AG04450 (cell line): ENCODE data around the gene COBLL1. TPM values are rescaled to one million over a fixed set of nuclear protein-coding genes. Genes with fewer than 3 reads are reported as not detected.

ENCODE experiments used
- CTCF ChIA-PET: fragments of 300-600, 350-600 bp; formaldehyde crosslinking; extraction: SDS; loops from one replicate; lab custom pipeline; 2022; ENCODE audit warnings: antibody characterized with exemption, inconsistent platforms; lab: Charles Lee
- POLR2A ChIA-PET: fragments of 350-600 bp; formaldehyde crosslinking; extraction: SDS; loops from one replicate; lab custom pipeline; 2021; ENCODE audit warnings: antibody characterized with exemption, inconsistent platforms; lab: Yijun Ruan, JAX
- DNase-seq: peaks from one replicate; pipeline ENCODE4 v3.0.0-alpha.2; 2011; ENCODE audit warnings: low read depth, low spot score
- H3K27ac ChIP-seq: one replicate; pipeline ENCODE4 v1.5.1; 2012; ENCODE audit warnings: low read depth, low read length, control low read depth
- H3K27me3 ChIP-seq: one replicate; pipeline ENCODE4 v1.6.0; 2012; ENCODE audit warnings: low read length; ENCODE audit not compliant: control insufficient read depth, insufficient read depth
- H3K4me3 ChIP-seq: 2 replicates; pipeline ENCODE4 v1.5.1; 2011; ENCODE audit warnings: mild to moderate bottlenecking, low read depth, low read length, control low read depth
- H3K9me3 ChIP-seq: 2 replicates; pipeline ENCODE4 v1.5.1; 2012; ENCODE audit warnings: low read length; ENCODE audit not compliant: control insufficient read depth, insufficient read depth
- CTCF ChIP-seq: IDR thresholded peaks from 2 replicates; pipeline ENCODE4 v1.5.1; 2011; ENCODE audit warnings: low read depth, low read length, control low read depth, inconsistent platforms
- polyA plus RNA-seq: library from polyadenylated mRNA; depleted of rRNA; stranded (reverse); fragments of >200 nt; gene quantifications from 2 replicates; pipeline ENCODE4 v1.2.3, GENCODE V29; 2011

The COBLL1 gene
- polyA plus RNA-seq, 1 experiment: 0.79 TPM

GRCh38 chr2:164752956-164753355 lies 88.7 kb downstream of the COBLL1 start:
- Histone ChIP-seq H3K4me3 (no peak overlapping the region), H3K9me3 (no peaks in the 10 kb centered on the region), H3K27ac (no peak overlapping the region), H3K27me3 (no peaks in the 10 kb centered on the region)
- ChIA-PET POLR2A (interaction anchor here (0.7 kb wide), 2 partner anchors 231 to 240 kb away, joined by 4 read pairs; no protein-coding TSS in a partner anchor), CTCF (no interaction called here)
- TF ChIP-seq CTCF: no peak
- DNase-seq: no peak

- ChIA-PET CTCF (interaction anchor here (1.0 to 1.4 kb wide), 2 partner anchors 10 kb away, joined by 4 to 5 read pairs; no protein-coding TSS in a partner anchor), POLR2A (no interaction called here)
- no peak overlapping the region for H3K27ac ChIP-seq
These were observed 93.7 kb downstream of the COBLL1 start for GRCh38 chr2:164747783-164748433.

GRCh38 chr2:164747140-164747539 lies 94.5 kb downstream of the COBLL1 start:
- Histone ChIP-seq H3K27me3 (no peaks in the 10 kb centered on the region), H3K27ac (no peak overlapping the region), H3K9me3 (no peaks in the 10 kb centered on the region), H3K4me3 (no peak overlapping the region)
- no peak for DNase-seq
- ChIA-PET POLR2A (no interaction called here), CTCF (interaction anchor here (0.7 to 1.1 kb wide), 3 partner anchors 9 to 456 kb away, joined by 3 to 5 read pairs (median 3); partner anchors contain the start of gene SCN3A)
- no peak for TF ChIP-seq CTCF

More at GRCh38 chr2:164747783-164748433, 93.7 kb downstream of the COBLL1 start:
- TF ChIP-seq CTCF: no peak
- Histone ChIP-seq H3K9me3 (no peaks in the 10 kb centered on the region), H3K4me3 (no peak overlapping the region), H3K27me3 (no peaks in the 10 kb centered on the region)
- DNase-seq: no peak

GRCh38 chr2:164746713-164747112 lies 94.9 kb downstream of the COBLL1 start:
- DNase-seq: no peak
- no peak for TF ChIP-seq CTCF
- Histone ChIP-seq H3K9me3 (no peaks in the 10 kb centered on the region), H3K4me3 (no peak overlapping the region), H3K27ac (no peak overlapping the region), H3K27me3 (no peaks in the 10 kb centered on the region)
- CTCF ChIA-PET: interaction anchor here (0.7 to 1.1 kb wide), 2 partner anchors 63 to 457 kb away, joined by 3 read pairs; partner anchors contain the start of gene SCN3A
- POLR2A ChIA-PET: no interaction called here

GRCh38 chr2:164745012-164745797 lies 96.4 kb downstream of the COBLL1 start:
- no peak overlapping the region for H3K4me3 ChIP-seq
- H3K27me3 ChIP-seq: no peaks in the 10 kb centered on the region
- no peak overlapping the region for H3K27ac ChIP-seq
- no peak for DNase-seq
- TF ChIP-seq CTCF: no peak
- ChIA-PET CTCF (interaction anchor here (1.0 to 1.1 kb wide), 3 partner anchors 10 to 458 kb away, joined by 3 to 5 read pairs (median 3); partner anchors contain the start of gene SCN3A), POLR2A (no interaction called here)
- H3K9me3 ChIP-seq: no peaks in the 10 kb centered on the region
